MM.1S (cell line): ENCODE measurements around the gene AGPAT2.

ENCODE experiments used
- CTCF ChIP-seq: fragments of 300-600 bp; sonication (generic); IDR thresholded peaks from 2 replicates; pipeline ENCODE4 v1.5.1; 2016; ENCODE audit warnings: antibody characterized with exemption, low read length, mixed read lengths
- EZH2 ChIP-seq: fragments of 300-600 bp; sonication (generic); optimal IDR thresholded peaks from 2 replicates; pipeline ENCODE3; 2017; ENCODE audit warnings: low read depth, mild to moderate bottlenecking, antibody characterized with exemption, low read length, mixed read lengths
- EZH2phosphoT487 ChIP-seq: fragments of 300-600 bp; sonication (generic); IDR thresholded peaks from 2 replicates; pipeline ENCODE4 v1.6.1; 2018; ENCODE audit warnings: antibody characterized with exemption, low read length

DNA sequence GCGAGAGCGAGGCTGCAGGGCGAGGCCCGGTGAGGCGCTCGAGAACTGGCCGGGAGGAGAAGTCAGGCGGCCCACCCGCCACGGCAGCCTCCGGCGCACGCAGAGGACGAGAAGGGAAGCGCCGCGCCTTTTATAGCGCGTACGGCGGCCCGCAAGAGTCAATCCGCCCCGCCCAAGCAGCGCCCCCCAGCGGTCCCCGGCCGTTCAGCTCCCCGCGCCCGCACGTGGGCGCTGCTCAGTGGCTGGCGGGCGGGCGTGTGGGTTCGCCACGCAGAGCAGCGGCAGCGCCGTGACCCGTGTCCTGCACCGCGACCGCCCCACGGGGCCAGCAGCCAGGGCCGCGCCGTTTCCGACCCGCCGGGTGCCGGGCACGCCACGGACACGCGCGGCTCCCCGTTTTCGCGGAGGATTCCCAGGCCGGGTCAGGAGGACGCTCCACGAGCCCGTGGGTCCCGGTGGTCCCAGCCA, 40.9 kb upstream of the AGPAT2 start:
- no peak for TF ChIP-seq EZH2phosphoT487
- peak; percentile 68 for TF ChIP-seq CTCF
- no peak for TF ChIP-seq EZH2
